B cell (primary cell): Measurements from ENCODE around the gene DYDC2. TPM values are rescaled to one million over a fixed set of nuclear protein-coding genes. Genes with fewer than 3 reads are reported as not detected.

Experiments
- ATAC-seq: fragments of 200-7000 bp; cut with Tn5 transposase; one replicate; pipeline ENCODE4 v1.10.0; 2021; ENCODE audit warnings: low read depth, mild to moderate bottlenecking, moderate number of reproducible peaks, moderate library complexity
- CTCF ChIA-PET: fragments of 350-600 bp; sonication (Branson Sonifier 250); formaldehyde crosslinking; loops from one replicate; lab custom pipeline; 2021; ENCODE audit warnings: antibody characterized with exemption, inconsistent platforms; lab: Charles Lee
- POLR2A ChIA-PET: fragments of 350-600 bp; sonication (Branson Sonifier 250); formaldehyde crosslinking; loops from one replicate; lab custom pipeline; 2021; ENCODE audit warnings: antibody characterized with exemption; lab: Charles Lee
- DNase-seq: peaks from one replicate; pipeline ENCODE4 v3.0.0; 2013
- H2AFZ ChIP-seq: 2 replicates; pipeline ENCODE4 v1.6.1; 2012; ENCODE audit warnings: mild to moderate bottlenecking, low read depth, low read length; ENCODE audit not compliant: insufficient read depth, poor library complexity, severe bottlenecking
- H3K27ac ChIP-seq, 2 donors: 1 replicate in 1 of 2; 2 replicates in 1 of 2; pipeline ENCODE4 v1.5.1; 2012 to 2013; ENCODE audit warnings: low read length in 2 of 2, mild to moderate bottlenecking in 2 of 2, moderate library complexity in 1 of 2
- H3K27me3 ChIP-seq, 4 experiments: fragments of 200-600 bp in 1 of 4; sonication (generic) in 1 of 4; replicated peaks in 1 of 4; 1 replicate in 2 of 4; 2 replicates in 2 of 4; pipeline versions ENCODE4 v1.6.1 to v1.7.0; 2013 to 2016; ENCODE audit warnings: low read length in 3 of 4, mild to moderate bottlenecking in 2 of 4, mixed read lengths in 1 of 4, moderate library complexity in 1 of 4; ENCODE audit not compliant: insufficient read depth in 4 of 4, control insufficient read depth in 3 of 4; ENCODE audit errors: control extremely low read depth in 1 of 4
- H3K36me3 ChIP-seq, 2 experiments: replicated peaks in 1 of 2; 1 replicate in 1 of 2; 2 replicates in 1 of 2; pipeline versions ENCODE4 v1.6.1 to v1.7.1; 2013; ENCODE audit warnings: low read length in 1 of 2; ENCODE audit not compliant: insufficient read depth in 2 of 2, control insufficient read depth in 1 of 2; ENCODE audit errors: control extremely low read depth in 1 of 2, extremely low read depth in 1 of 2
- H3K4me1 ChIP-seq, 2 donors: fragments of 200-600 bp in 1 of 2; sonication (generic) in 1 of 2; 1 replicate in 1 of 2; 2 replicates in 1 of 2; pipeline versions ENCODE4 v1.5.1 to v1.6.1; 2013 to 2017; ENCODE audit warnings: low read length in 2 of 2; ENCODE audit not compliant: control insufficient read depth in 2 of 2, insufficient read depth in 2 of 2
- H3K4me2 ChIP-seq: replicated peaks from 2 replicates; pipeline ENCODE3; 2012; ENCODE audit warnings: mild to moderate bottlenecking, low read depth, low read length; ENCODE audit not compliant: poor library complexity, severe bottlenecking
- H3K4me3 ChIP-seq, 5 experiments: fragments of 200-600 bp in 1 of 5; sonication (generic) in 1 of 5; 1 replicate in 3 of 5; 2 replicates in 2 of 5; pipeline versions ENCODE4 v1.5.1 to v1.7.0; 2011 to 2016; ENCODE audit warnings: low read length in 4 of 5, mild to moderate bottlenecking in 4 of 5, low read depth in 2 of 5, control low read depth in 1 of 5, moderate library complexity in 1 of 5; ENCODE audit not compliant: insufficient read depth in 1 of 5; ENCODE audit errors: control extremely low read depth in 1 of 5, extremely low read depth in 1 of 5
- H3K79me2 ChIP-seq: fragments of 200-600 bp; sonication (generic); one replicate; pipeline ENCODE4 v1.6.0; 2016; ENCODE audit warnings: low read length; ENCODE audit not compliant: control insufficient read depth, insufficient read depth
- H3K9ac ChIP-seq: fragments of 200-600 bp; sonication (generic); 2 replicates; pipeline ENCODE4 v1.6.1; 2017; ENCODE audit warnings: mild to moderate bottlenecking, low read length, moderate library complexity
- H3K9me3 ChIP-seq, 3 donors: one replicate each; pipeline versions ENCODE4 v1.6.1 to v1.7.1; 2013; ENCODE audit warnings: low read length in 2 of 3; ENCODE audit not compliant: control insufficient read depth in 2 of 3, insufficient read depth in 1 of 3; ENCODE audit errors: control extremely low read depth in 1 of 3
- H4K20me1 ChIP-seq: 2 replicates; pipeline ENCODE4 v1.6.0; 2012; ENCODE audit warnings: mild to moderate bottlenecking, low read length; ENCODE audit not compliant: insufficient read depth, control insufficient read depth, poor library complexity, severe bottlenecking
- H3K27ac Mint-ChIP-seq: one replicate; pipeline ENCODE4 v1.8.0; 2021; ENCODE audit warnings: mixed read lengths
- H3K27me3 Mint-ChIP-seq: one replicate; pipeline ENCODE4 v1.8.0; 2021; ENCODE audit warnings: mixed read lengths
- H3K4me1 Mint-ChIP-seq: one replicate; pipeline ENCODE4 v1.8.0; 2021; ENCODE audit warnings: mixed read lengths
- H3K4me3 Mint-ChIP-seq: one replicate; pipeline ENCODE4 v1.8.0; 2021; ENCODE audit warnings: mixed read lengths
- H3K9me3 Mint-ChIP-seq: one replicate; pipeline ENCODE4 v1.8.0; 2022; ENCODE audit warnings: mixed read lengths; ENCODE audit not compliant: insufficient read depth
- CTCF ChIP-seq: fragments of 200-600 bp; IDR thresholded peaks from one replicate; pipeline ENCODE4 v1.8.0; 2022; ENCODE audit warnings: antibody characterized with exemption, mild to moderate bottlenecking
- EZH2 ChIP-seq: IDR thresholded peaks from 2 replicates; pipeline ENCODE4 v1.6.1; 2012; ENCODE audit warnings: borderline replicate concordance, low read depth, mild to moderate bottlenecking, moderate library complexity, low read length; ENCODE audit not compliant: insufficient read depth, poor library complexity, severe bottlenecking
- WGBS: methylation state at CpG from one replicate; pipeline ENCODE4 v1.1.5; 2013; ENCODE audit warnings: missing lambda C conversion rate; ENCODE audit not compliant: insufficient coverage; 5-methylcytosine and 5-hydroxymethylcytosine counted together
- intact Hi-C: fragments of 100-400 bp; cut with micrococcal nuclease; formaldehyde crosslinking; loops from one replicate; pipeline ENCODE4 v1.10.0; 2022
- polyA plus RNA-seq: library from polyadenylated mRNA; depleted of rRNA; stranded (reverse); fragments of >200 nt; gene quantifications from 2 replicates; pipeline ENCODE4 v1.2.3, GENCODE V29; 2012
- total RNA-seq, 2 donors: library from RNA; stranded (reverse); fragments of 120-200 nt in 1 of 2; gene quantifications; 1 replicate in 1 of 2; 2 replicates in 1 of 2; pipeline versions ENCODE4 v1.2.3 to v1.2.4, GENCODE V29; 2013 to 2022

The DYDC2 gene
- total and polyA plus RNA-seq, 2 donors (not counting 1 experiment from before 2014, with no cell fraction given): not detected

- H3K9ac ChIP-seq: no peak overlapping the region
- no peaks in the 10 kb centered on the region for H3K9me3 ChIP-seq
- POLR2A ChIA-PET: no interaction called here
- H4K20me1 ChIP-seq: no peaks in the 10 kb centered on the region
- no peaks in the 10 kb centered on the region for H3K79me2 ChIP-seq
- Mint-ChIP-seq H3K9me3 (no peaks in the 10 kb centered on the region), H3K4me1 (no peaks in the 10 kb centered on the region), H3K4me3 (no peak overlapping the region), H3K27me3 (peaks cover 10% of the 10 kb centered on the region), H3K27ac (no peak overlapping the region)
- H2AFZ ChIP-seq: no peak overlapping the region
- CTCF ChIA-PET: interaction anchor here (0.6 to 1.2 kb wide), 3 partner anchors 8 to 115 kb away, joined by 3 to 4 read pairs (median 4); no protein-coding TSS in a partner anchor
- DNase-seq: no peak
- ATAC-seq: no peak
- H3K27ac ChIP-seq: no peak overlapping the region
- H3K4me2 ChIP-seq: no peak overlapping the region
- WGBS: 100% methylated on average over 5 of the region's 9 CpGs
- H3K4me1 ChIP-seq: no peaks in the 10 kb centered on the region
- peaks cover 0 to 3% (median 0%) of the 10 kb centered on the region in 4 experiments for H3K27me3 ChIP-seq
- TF ChIP-seq CTCF: no peak
- TF ChIP-seq EZH2: no peak
- H3K36me3 ChIP-seq: no peaks in the 10 kb centered on the region
- no peak overlapping the region for H3K4me3 ChIP-seq
- intact Hi-C loops: no loop called here
Observed at GRCh38 chr10:80390740-80391139, 34.2 kb downstream of the DYDC2 start.

GRCh38 chr10:80392250-80392649 is 35.7 kb downstream of the DYDC2 start:
- DNase-seq (no peak), ATAC-seq (no peak)
- no peak overlapping the region for H3K27ac Mint-ChIP-seq
- Histone ChIP-seq H3K36me3 (no peaks in the 10 kb centered on the region), H3K4me1 (no peaks in the 10 kb centered on the region), H2AFZ (no peak overlapping the region), H4K20me1 (no peaks in the 10 kb centered on the region), H3K4me2 (no peak overlapping the region), H3K27me3 (peaks cover 0 to 3% (median 0%) of the 10 kb centered on the region in 4 experiments), H3K9me3 (no peaks in the 10 kb centered on the region), H3K9ac (no peak overlapping the region), H3K4me3 (no peak overlapping the region), H3K79me2 (no peaks in the 10 kb centered on the region), H3K27ac (no peak overlapping the region)
- no CpG with 5 or more reads among the region's 6 CpGs for WGBS
- TF ChIP-seq CTCF (no peak), EZH2 (no peak)
- no peaks in the 10 kb centered on the region for H3K4me1 Mint-ChIP-seq
- intact Hi-C loops: no loop called here
- ChIA-PET CTCF (no interaction called here), POLR2A (no interaction called here)
- no peaks in the 10 kb centered on the region for H3K9me3 Mint-ChIP-seq
- peaks cover 10% of the 10 kb centered on the region for H3K27me3 Mint-ChIP-seq
- no peak overlapping the region for H3K4me3 Mint-ChIP-seq
